GM12872 (cell line): Measurements from ENCODE around the gene SEMA4D.

Experiments used
- TF ChIP-seq, protein P1 (sequence below): IDR thresholded peaks from 3 replicates; pipeline ENCODE4 v1.5.1; 2011; ENCODE audit warnings: low read depth, mild to moderate bottlenecking, low read length, moderate library complexity; ENCODE audit not compliant: insufficient read depth

Gene SEMA4D

DNA sequence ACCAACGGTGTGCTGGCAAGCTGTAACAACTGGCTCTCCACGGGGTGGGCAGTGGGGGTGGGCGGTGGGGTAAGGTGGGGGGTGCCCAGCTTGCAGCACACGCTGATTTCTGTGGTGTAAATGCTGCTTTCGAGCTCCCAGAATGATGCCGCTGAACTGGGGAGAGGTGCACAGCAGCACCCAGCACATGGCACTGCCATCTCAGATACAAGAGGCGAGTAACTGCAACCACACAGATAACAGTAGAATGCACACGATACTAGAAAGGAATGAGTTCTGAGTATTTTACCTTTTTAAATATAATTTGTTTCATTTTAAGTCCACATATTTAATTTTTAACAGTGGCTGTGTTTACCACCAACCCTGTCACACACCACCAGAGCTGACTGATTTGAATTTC, 87.9 kb downstream of the SEMA4D start:
- TF ChIP-seq, protein P1, sequence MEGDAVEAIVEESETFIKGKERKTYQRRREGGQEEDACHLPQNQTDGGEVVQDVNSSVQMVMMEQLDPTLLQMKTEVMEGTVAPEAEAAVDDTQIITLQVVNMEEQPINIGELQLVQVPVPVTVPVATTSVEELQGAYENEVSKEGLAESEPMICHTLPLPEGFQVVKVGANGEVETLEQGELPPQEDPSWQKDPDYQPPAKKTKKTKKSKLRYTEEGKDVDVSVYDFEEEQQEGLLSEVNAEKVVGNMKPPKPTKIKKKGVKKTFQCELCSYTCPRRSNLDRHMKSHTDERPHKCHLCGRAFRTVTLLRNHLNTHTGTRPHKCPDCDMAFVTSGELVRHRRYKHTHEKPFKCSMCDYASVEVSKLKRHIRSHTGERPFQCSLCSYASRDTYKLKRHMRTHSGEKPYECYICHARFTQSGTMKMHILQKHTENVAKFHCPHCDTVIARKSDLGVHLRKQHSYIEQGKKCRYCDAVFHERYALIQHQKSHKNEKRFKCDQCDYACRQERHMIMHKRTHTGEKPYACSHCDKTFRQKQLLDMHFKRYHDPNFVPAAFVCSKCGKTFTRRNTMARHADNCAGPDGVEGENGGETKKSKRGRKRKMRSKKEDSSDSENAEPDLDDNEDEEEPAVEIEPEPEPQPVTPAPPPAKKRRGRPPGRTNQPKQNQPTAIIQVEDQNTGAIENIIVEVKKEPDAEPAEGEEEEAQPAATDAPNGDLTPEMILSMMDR: no peak

GRCh38 chr9:89409466-89409865, 88.4 kb downstream of the SEMA4D start:
- TF ChIP-seq, protein P1: no peak

DNA sequence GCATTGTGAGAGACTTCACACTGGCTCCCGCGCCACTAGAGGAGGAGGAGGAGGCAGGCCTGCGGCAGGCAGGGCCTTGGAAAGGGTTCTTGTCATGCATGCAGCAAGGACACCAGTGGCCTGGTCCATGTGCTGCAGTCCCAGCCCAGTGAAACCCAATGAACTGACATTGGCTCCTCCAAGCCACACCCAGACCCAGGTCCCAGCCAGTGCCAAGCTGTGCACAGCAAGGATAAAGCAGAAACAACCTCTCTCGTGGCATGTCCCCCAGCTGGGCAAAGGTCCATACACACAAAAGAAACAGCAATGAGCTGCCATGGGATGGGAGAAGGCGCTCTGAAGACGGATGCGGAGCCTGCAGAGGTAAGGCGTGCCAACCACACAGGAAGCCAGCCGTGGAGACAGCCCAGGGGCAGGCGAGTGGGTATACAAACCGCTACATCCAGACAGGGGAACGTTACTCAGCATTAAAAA, 89.2 kb downstream of the SEMA4D start:
- TF ChIP-seq, protein P1: no peak

GRCh38 chr9:89407070-89407469, 90.8 kb downstream of the SEMA4D start:
- TF ChIP-seq, protein P1: no peak

DNA sequence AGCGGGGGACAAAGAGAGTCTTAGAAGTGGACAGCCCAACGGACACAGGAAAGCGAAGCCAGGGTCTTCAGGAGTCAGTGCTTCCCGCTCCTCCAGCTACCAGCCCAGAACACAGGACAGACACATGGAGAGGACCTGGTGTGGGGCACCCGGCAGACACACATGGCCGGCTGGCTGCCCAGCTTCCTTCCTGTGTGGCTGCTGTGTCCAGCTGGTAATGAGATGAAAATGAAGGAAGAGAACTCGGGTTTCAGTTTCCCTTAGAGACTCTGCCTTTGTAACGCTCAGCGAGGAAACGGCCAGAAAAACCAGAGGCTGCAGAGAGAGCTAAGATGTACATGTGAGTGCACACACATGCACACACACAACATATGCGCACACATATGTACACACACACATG, 92.1 kb downstream of the SEMA4D start:
- TF ChIP-seq, protein P1: no peak

GRCh38 chr9:89404074-89404473, 93.8 kb downstream of the SEMA4D start:
- TF ChIP-seq, protein P1: no peak

GRCh38 chr9:89402695-89403427, 95.1 kb downstream of the SEMA4D start:
- TF ChIP-seq, protein P1: no peak
